Loucy (cell line): Measurements from ENCODE around the gene PARVB.

Source experiments
- H2AFZ ChIP-seq: fragments of 200-600 bp; sonication (generic); 2 replicates; pipeline ENCODE4 v1.6.0; 2016; ENCODE audit warnings: antibody characterized with exemption, mild to moderate bottlenecking, low read length, moderate library complexity
- H3F3A ChIP-seq: fragments of 200-600 bp; 2 replicates; pipeline ENCODE4 v1.6.0; 2016; ENCODE audit warnings: antibody characterized with exemption, low read depth, mild to moderate bottlenecking
- H3K27me3 ChIP-seq: fragments of 200-600 bp; sonication (generic); 2 replicates; pipeline ENCODE4 v1.6.1; 2014; ENCODE audit warnings: low read length, mild to moderate bottlenecking; ENCODE audit not compliant: insufficient read depth, poor library complexity, severe bottlenecking
- H3K36me3 ChIP-seq: fragments of 200-600 bp; sonication (generic); 2 replicates; pipeline ENCODE4 v1.6.1; 2016; ENCODE audit warnings: low read length; ENCODE audit not compliant: insufficient read depth
- H3K4me1 ChIP-seq: fragments of 200-600 bp; sonication (generic); 2 replicates; pipeline ENCODE4 v1.5.1; 2014; ENCODE audit warnings: low read length, mild to moderate bottlenecking; ENCODE audit not compliant: insufficient read depth, poor library complexity, severe bottlenecking
- H3K4me2 ChIP-seq: fragments of 200-600 bp; sonication (generic); 2 replicates; pipeline ENCODE4 v1.6.0; 2014; ENCODE audit warnings: antibody characterized with exemption, low read length, low read depth, mild to moderate bottlenecking; ENCODE audit not compliant: poor library complexity, severe bottlenecking
- H3K4me3 ChIP-seq: fragments of 200-600 bp; sonication (generic); 2 replicates; pipeline ENCODE4 v1.5.1; 2014; ENCODE audit warnings: low read length, mild to moderate bottlenecking, mixed read lengths; ENCODE audit not compliant: poor library complexity, severe bottlenecking
- H3K79me2 ChIP-seq: fragments of 200-600 bp; sonication (generic); 2 replicates; pipeline ENCODE4 v1.6.1; 2014; ENCODE audit warnings: low read length; ENCODE audit not compliant: insufficient read depth
- H3K9ac ChIP-seq: fragments of 200-600 bp; sonication (generic); 2 replicates; pipeline ENCODE4 v1.6.0; 2014; ENCODE audit warnings: mild to moderate bottlenecking, low read depth, low read length, moderate library complexity; ENCODE audit not compliant: poor library complexity, severe bottlenecking
- H3K9me2 ChIP-seq: fragments of 200-600 bp; sonication (generic); replicated peaks from 2 replicates; pipeline ENCODE4 v1.6.1; 2016; ENCODE audit warnings: low read depth, low read length, mixed read lengths
- H3K9me3 ChIP-seq: fragments of 200-600 bp; sonication (generic); 2 replicates; pipeline ENCODE4 v1.6.1; 2014; ENCODE audit warnings: mild to moderate bottlenecking, antibody characterized with exemption, low read length, low read depth; ENCODE audit not compliant: insufficient read depth
- H4K20me1 ChIP-seq: fragments of 200-600 bp; sonication (generic); 2 replicates; pipeline ENCODE4 v1.6.0; 2014; ENCODE audit warnings: antibody characterized with exemption, low read length, mild to moderate bottlenecking; ENCODE audit not compliant: insufficient read depth, poor library complexity, severe bottlenecking
- EZH2phosphoT487 ChIP-seq: fragments of 200-600 bp; IDR thresholded peaks from 2 replicates; pipeline ENCODE4 v1.6.1; 2018; ENCODE audit warnings: antibody characterized with exemption, mild to moderate bottlenecking, moderate library complexity, borderline replicate concordance
- TF ChIP-seq, protein P1 (sequence below): fragments of 200-600 bp; sonication (generic); conservative IDR thresholded peaks from 2 replicates; pipeline ENCODE4 v1.5.1; 2014; ENCODE audit warnings: mild to moderate bottlenecking, antibody characterized with exemption, low read length

The PARVB gene

GRCh38 chr22:44203203-44203602, 179.1 kb downstream of the PARVB start:
- no peaks in the 10 kb centered on the region for H3F3A ChIP-seq
- TF ChIP-seq, protein P1, sequence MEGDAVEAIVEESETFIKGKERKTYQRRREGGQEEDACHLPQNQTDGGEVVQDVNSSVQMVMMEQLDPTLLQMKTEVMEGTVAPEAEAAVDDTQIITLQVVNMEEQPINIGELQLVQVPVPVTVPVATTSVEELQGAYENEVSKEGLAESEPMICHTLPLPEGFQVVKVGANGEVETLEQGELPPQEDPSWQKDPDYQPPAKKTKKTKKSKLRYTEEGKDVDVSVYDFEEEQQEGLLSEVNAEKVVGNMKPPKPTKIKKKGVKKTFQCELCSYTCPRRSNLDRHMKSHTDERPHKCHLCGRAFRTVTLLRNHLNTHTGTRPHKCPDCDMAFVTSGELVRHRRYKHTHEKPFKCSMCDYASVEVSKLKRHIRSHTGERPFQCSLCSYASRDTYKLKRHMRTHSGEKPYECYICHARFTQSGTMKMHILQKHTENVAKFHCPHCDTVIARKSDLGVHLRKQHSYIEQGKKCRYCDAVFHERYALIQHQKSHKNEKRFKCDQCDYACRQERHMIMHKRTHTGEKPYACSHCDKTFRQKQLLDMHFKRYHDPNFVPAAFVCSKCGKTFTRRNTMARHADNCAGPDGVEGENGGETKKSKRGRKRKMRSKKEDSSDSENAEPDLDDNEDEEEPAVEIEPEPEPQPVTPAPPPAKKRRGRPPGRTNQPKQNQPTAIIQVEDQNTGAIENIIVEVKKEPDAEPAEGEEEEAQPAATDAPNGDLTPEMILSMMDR, result no peak
- TF ChIP-seq EZH2phosphoT487, result no peak
- no peaks in the 10 kb centered on the region for H3K9me2 ChIP-seq
- H3K4me1 ChIP-seq, result peaks cover 31% of the 10 kb centered on the region
- no peak overlapping the region for H3K4me3 ChIP-seq
- no peaks in the 10 kb centered on the region for H3K9me3 ChIP-seq
- H4K20me1 ChIP-seq, result no peaks in the 10 kb centered on the region
- H3K4me2 ChIP-seq, result no peak overlapping the region
- H3K79me2 ChIP-seq, result no peaks in the 10 kb centered on the region
- H3K36me3 ChIP-seq, result peaks cover 7% of the 10 kb centered on the region; the same call in 1 of the 2 replicates
- H3K27me3 ChIP-seq, result no peaks in the 10 kb centered on the region
- no peak overlapping the region for H3K9ac ChIP-seq
- H2AFZ ChIP-seq, result no peak overlapping the region

DNA sequence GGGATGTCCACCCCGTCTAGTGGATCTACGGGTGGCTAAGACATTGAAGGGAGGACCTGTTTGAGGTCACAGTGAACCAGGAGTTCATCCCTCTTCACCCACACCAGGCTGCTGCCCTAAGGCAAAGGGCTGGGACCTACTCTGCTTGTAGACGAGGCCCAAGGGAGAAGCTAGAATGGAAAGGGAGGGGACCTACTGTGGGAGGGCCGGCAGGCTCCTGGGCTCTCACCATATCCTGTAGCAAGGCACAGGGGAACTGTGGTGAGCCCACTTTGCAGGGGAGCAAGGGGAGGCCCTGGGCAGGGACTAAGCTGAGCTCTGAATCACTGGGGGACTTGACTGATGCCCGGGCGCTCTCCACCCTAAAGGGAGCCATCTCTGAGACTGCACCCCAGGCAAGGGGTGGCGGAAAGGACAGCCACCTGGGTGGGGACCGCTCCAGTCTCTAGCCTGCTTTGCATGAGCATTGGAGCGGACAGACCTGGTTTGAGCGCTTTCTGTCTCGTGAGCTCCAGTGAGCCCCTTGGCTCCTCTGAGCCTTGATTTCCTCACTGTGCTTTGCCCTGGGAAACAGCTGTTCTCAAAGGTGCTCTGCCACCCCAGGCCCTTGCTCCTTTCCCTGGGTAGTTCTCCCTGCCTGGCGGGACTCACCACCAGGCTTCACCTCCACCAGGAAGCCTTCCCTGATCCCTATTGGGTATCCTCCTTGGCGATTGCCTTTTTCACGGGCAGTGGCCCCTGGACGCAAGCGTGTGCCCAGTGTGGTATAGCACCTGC, 180.8 kb downstream of the PARVB start:
- H3K27me3 ChIP-seq, result no peaks in the 10 kb centered on the region
- H3K4me1 ChIP-seq, result peaks cover 20% of the 10 kb centered on the region
- H3K9me2 ChIP-seq, result no peaks in the 10 kb centered on the region
- no peaks in the 10 kb centered on the region for H3K79me2 ChIP-seq
- TF ChIP-seq, protein P1, result no peak
- no peak for TF ChIP-seq EZH2phosphoT487
- H3K4me2 ChIP-seq, result no peak overlapping the region
- H3K9ac ChIP-seq, result no peak overlapping the region
- no peak overlapping the region for H3K4me3 ChIP-seq
- H3K36me3 ChIP-seq, result peaks cover 3% of the 10 kb centered on the region; the same call in 1 of the 2 replicates
- no peak overlapping the region for H2AFZ ChIP-seq
- H3K9me3 ChIP-seq, result peaks cover 10% of the 10 kb centered on the region; the same call in 1 of the 2 replicates
- no peaks in the 10 kb centered on the region; the same call in 1 of the 2 replicates for H3F3A ChIP-seq
- no peaks in the 10 kb centered on the region for H4K20me1 ChIP-seq

- peaks cover 3% of the 10 kb centered on the region; the same call in 1 of the 2 replicates for H3K36me3 ChIP-seq
- H3K4me2 ChIP-seq, result no peak overlapping the region
These were observed 181.6 kb downstream of the PARVB start for GRCh38 chr22:44205516-44206329.

More at GRCh38 chr22:44205516-44206329, 181.6 kb downstream of the PARVB start:
- TF ChIP-seq, protein P1, result no peak
- no peak for TF ChIP-seq EZH2phosphoT487
- Histone ChIP-seq H3K27me3 (no peaks in the 10 kb centered on the region), H3F3A (no peaks in the 10 kb centered on the region; the same call in 1 of the 2 replicates), H2AFZ (no peak overlapping the region), H3K9ac (no peak overlapping the region), H3K4me1 (peaks cover 12% of the 10 kb centered on the region), H3K79me2 (no peaks in the 10 kb centered on the region), H4K20me1 (no peaks in the 10 kb centered on the region), H3K4me3 (no peak overlapping the region), H3K9me2 (no peaks in the 10 kb centered on the region), H3K9me3 (peaks cover 10% of the 10 kb centered on the region; the same call in 1 of the 2 replicates)
